Smooth muscle cell (in vitro differentiated cells): Measurements from ENCODE around the gene LCOR. TPM values are rescaled to one million over a fixed set of nuclear protein-coding genes. Genes with fewer than 3 reads are reported as not detected.

ENCODE experiments used
- DNase-seq: peaks from one replicate; lab custom pipeline; 2025; ENCODE audit not compliant: unreplicated experiment; lab: John Stamatoyannopoulos, UW
- H2AFZ ChIP-seq: fragments of 200-600 bp; sonication (generic); 2 replicates; pipeline ENCODE4 v1.6.0; 2016; ENCODE audit warnings: antibody characterized with exemption, low read depth, mild to moderate bottlenecking
- H3F3A ChIP-seq: fragments of 200-600 bp; sonication (generic); 2 replicates; pipeline ENCODE4 v1.6.0; 2017; ENCODE audit warnings: antibody characterized with exemption, low read depth
- H3K27ac ChIP-seq: fragments of 200-600 bp; sonication (generic); 2 replicates; pipeline ENCODE4 v1.5.1; 2016; ENCODE audit warnings: low read depth, mild to moderate bottlenecking
- H3K27me3 ChIP-seq: fragments of 200-600 bp; sonication (generic); 2 replicates; pipeline ENCODE4 v1.6.1; 2016; ENCODE audit warnings: low read depth, mild to moderate bottlenecking
- H3K36me3 ChIP-seq: fragments of 200-600 bp; sonication (generic); 2 replicates; pipeline ENCODE4 v1.5.1; 2016; ENCODE audit warnings: low read depth
- H3K4me1 ChIP-seq: fragments of 200-600 bp; sonication (generic); 2 replicates; pipeline ENCODE4 v1.5.1; 2016; ENCODE audit warnings: low read depth
- H3K4me2 ChIP-seq: fragments of 200-600 bp; sonication (generic); 2 replicates; pipeline ENCODE4 v1.6.0; 2016; ENCODE audit warnings: mild to moderate bottlenecking
- H3K4me3 ChIP-seq: fragments of 200-600 bp; sonication (generic); 2 replicates; pipeline ENCODE4 v1.5.1; 2016; ENCODE audit warnings: mild to moderate bottlenecking
- H3K79me2 ChIP-seq: fragments of 200-600 bp; sonication (generic); 2 replicates; pipeline ENCODE4 v1.6.0; 2016; ENCODE audit warnings: low read depth, mild to moderate bottlenecking
- H3K9ac ChIP-seq: fragments of 200-600 bp; sonication (generic); 2 replicates; pipeline ENCODE4 v1.6.0; 2016; ENCODE audit warnings: low read depth
- H3K9me3 ChIP-seq: fragments of 200-600 bp; sonication (generic); replicated peaks from 2 replicates; pipeline ENCODE4 v1.5.1; 2016; ENCODE audit warnings: low read depth
- H4K20me1 ChIP-seq: fragments of 200-600 bp; sonication (generic); 2 replicates; pipeline ENCODE4 v1.6.0; 2016; ENCODE audit warnings: low read depth
- WGBS: methylation state at CpG from one replicate; pipeline ENCODE4 v1.1.7; 2016; ENCODE audit warnings: low lambda C conversion rate; 5-methylcytosine and 5-hydroxymethylcytosine counted together
- polyA plus RNA-seq: library from polyadenylated mRNA; unstranded; fragments of >200 nt; fragmentation: Nextera tagmentation; extraction: Ambion mirVana; gene quantifications from 2 replicates; pipeline ENCODE4 v1.2.1, GENCODE V29; 2016
- total RNA-seq: library from RNA; depleted of rRNA; stranded (reverse); fragments of >200 nt; gene quantifications from 2 replicates; pipeline ENCODE4 v1.2.3, GENCODE V29; 2014
- TF ChIP-seq, protein P1 (sequence below): fragments of 200-600 bp; sonication (generic); IDR thresholded peaks from 2 replicates; pipeline ENCODE4 v1.5.1; 2017; ENCODE audit warnings: borderline replicate concordance, mild to moderate bottlenecking, antibody characterized with exemption; ENCODE audit not compliant: insufficient read depth, poor library complexity, severe bottlenecking

The LCOR gene
- total and polyA plus RNA-seq, 2 experiments from 2014 or later, result 10.6 to 27.8 TPM

DNA sequence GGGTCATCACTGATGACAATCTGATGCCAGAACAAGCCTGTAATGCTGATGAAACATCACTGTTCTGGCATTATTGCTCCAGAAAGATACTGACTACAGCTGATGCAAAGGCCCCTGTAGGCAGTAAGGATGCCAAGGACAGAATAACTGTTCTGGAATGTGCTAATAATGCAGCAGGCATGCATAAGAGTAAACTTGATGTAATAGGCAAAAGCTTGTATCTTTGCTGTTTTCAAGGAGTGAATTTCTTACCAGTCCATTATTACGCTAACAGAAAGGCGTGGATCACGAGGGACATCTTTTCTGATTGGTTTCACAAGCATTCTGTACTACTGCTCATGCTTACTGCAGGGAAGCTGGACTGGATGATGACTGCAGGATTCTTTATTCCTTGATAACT lies 18.7 kb downstream of the LCOR start:
- Histone ChIP-seq H3K4me1 (peaks cover 4% of the 10 kb centered on the region), H3K9ac (no peak overlapping the region), H3K9me3 (no peaks in the 10 kb centered on the region), H4K20me1 (peaks cover 100% of the 10 kb centered on the region), H3K4me2 (peak overlapping the region; percentile 16), H3K27me3 (no peaks in the 10 kb centered on the region), H3F3A (peaks cover 4% of the 10 kb centered on the region), H3K36me3 (no peaks in the 10 kb centered on the region), H3K79me2 (peaks cover 99% of the 10 kb centered on the region), H3K4me3 (no peak overlapping the region), H3K27ac (peak overlapping the region; percentile 62), H2AFZ (no peak overlapping the region)
- TF ChIP-seq, protein P1, sequence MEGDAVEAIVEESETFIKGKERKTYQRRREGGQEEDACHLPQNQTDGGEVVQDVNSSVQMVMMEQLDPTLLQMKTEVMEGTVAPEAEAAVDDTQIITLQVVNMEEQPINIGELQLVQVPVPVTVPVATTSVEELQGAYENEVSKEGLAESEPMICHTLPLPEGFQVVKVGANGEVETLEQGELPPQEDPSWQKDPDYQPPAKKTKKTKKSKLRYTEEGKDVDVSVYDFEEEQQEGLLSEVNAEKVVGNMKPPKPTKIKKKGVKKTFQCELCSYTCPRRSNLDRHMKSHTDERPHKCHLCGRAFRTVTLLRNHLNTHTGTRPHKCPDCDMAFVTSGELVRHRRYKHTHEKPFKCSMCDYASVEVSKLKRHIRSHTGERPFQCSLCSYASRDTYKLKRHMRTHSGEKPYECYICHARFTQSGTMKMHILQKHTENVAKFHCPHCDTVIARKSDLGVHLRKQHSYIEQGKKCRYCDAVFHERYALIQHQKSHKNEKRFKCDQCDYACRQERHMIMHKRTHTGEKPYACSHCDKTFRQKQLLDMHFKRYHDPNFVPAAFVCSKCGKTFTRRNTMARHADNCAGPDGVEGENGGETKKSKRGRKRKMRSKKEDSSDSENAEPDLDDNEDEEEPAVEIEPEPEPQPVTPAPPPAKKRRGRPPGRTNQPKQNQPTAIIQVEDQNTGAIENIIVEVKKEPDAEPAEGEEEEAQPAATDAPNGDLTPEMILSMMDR, result no peak
- 72% methylated on average over 3 of the region's 3 CpGs for WGBS
- no peak for DNase-seq

DNA sequence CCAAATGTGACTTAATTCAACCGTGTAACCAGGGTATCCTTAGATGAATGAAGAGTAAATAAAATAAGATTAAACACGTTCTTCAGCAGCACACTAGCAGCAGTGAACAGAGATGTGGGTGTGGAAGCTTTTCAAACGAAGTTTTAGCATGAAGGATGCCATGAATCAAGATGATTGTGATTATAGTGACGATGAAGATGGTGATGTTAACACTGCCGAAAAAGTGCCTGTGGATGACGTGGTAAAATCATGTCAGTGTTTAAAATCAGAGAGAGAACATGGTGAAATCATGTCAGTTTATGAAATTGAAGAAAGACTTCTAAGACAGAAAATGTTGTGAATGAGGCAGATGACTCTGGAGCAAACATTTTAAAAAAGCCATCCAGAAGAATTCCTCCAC lies 19.2 kb downstream of the LCOR start:
- Histone ChIP-seq H3K79me2 (peaks cover 99% of the 10 kb centered on the region), H3K36me3 (no peaks in the 10 kb centered on the region), H3K9ac (no peak overlapping the region), H4K20me1 (peaks cover 100% of the 10 kb centered on the region), H3K4me3 (no peak overlapping the region), H3K4me2 (peak overlapping the region; percentile 16), H3F3A (peaks cover 4% of the 10 kb centered on the region), H3K4me1 (peaks cover 7% of the 10 kb centered on the region), H3K9me3 (no peaks in the 10 kb centered on the region), H3K27me3 (no peaks in the 10 kb centered on the region), H3K27ac (peak overlapping the region; percentile 62), H2AFZ (no peak overlapping the region)
- WGBS, result 88% methylated on average over 6 of the region's 6 CpGs
- TF ChIP-seq, protein P1, result no peak
- DNase-seq, result no peak

DNA sequence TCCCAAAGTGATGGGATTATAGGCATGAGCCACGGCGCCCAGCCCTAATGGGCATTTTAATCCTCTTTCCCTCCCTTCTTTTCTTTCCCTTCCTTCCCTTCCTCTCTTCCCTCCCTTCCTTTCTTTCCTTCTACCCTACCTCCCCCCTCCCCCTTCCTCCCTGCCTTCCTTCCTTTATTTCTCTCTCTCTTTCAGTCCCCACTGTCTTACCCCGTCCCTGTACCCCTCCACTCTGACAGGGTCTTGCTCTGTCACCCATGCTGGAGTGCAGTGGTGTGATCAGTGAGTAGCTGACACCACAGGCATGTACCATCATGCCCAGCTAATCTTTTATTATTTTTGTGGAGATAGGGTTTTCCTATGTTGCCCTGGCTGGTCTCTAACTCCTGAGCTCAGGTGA lies 24.2 kb downstream of the LCOR start:
- peaks cover 100% of the 10 kb centered on the region for H4K20me1 ChIP-seq
- TF ChIP-seq, protein P1, result no peak
- H3K27ac ChIP-seq, result no peak overlapping the region
- no peak overlapping the region for H3K9ac ChIP-seq
- H2AFZ ChIP-seq, result no peak overlapping the region
- DNase-seq, result no peak
- H3K9me3 ChIP-seq, result no peaks in the 10 kb centered on the region
- no peak overlapping the region for H3K4me2 ChIP-seq
- WGBS, result 78% methylated on average over 3 of the region's 3 CpGs
- H3K36me3 ChIP-seq, result no peaks in the 10 kb centered on the region
- H3K4me1 ChIP-seq, result peaks cover 23% of the 10 kb centered on the region
- H3F3A ChIP-seq, result no peaks in the 10 kb centered on the region
- no peaks in the 10 kb centered on the region for H3K27me3 ChIP-seq
- no peak overlapping the region for H3K4me3 ChIP-seq
- H3K79me2 ChIP-seq, result peaks cover 99% of the 10 kb centered on the region

DNA sequence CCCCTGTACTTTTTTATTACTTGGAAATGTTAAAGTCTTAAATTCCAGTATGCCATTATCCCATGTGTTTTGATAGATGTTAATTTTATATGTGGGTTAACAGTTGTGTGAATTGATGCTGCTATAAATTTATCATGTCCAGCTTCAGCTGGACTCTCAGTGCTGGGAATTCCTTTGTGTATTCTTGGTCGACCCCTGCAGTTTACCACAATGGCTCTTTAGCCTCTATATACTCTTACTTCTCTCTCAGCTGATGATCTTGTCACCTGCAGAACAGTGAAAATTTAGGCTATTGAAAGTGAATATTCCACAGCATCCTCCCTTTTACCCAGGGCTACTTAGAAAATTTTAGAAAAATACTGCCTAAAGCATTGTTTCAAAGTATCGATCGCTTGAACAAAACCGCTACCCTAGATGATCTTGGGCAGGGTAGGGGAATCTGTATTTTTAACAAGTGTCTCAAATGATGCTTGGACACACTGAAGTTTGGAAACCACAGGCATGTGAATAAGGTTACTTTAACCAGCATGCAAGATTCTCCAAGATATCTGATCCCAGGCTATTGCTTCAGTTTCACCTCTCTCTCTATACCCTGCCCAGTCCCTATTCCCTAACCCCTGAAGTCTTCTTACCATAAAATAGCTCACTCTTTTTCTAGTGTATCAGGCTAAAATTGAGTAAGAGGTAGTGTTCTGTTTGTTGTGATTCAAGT lies 25.4 kb downstream of the LCOR start:
- H3K36me3 ChIP-seq, result no peaks in the 10 kb centered on the region
- peak overlapping the region; percentile 19 for H3K27ac ChIP-seq
- DNase-seq, result no peak
- H3K9me3 ChIP-seq, result no peaks in the 10 kb centered on the region
- no peaks in the 10 kb centered on the region for H3K27me3 ChIP-seq
- no peak overlapping the region for H3K4me2 ChIP-seq
- H2AFZ ChIP-seq, result no peak overlapping the region
- peaks cover 100% of the 10 kb centered on the region for H4K20me1 ChIP-seq
- H3K4me1 ChIP-seq, result peaks cover 23% of the 10 kb centered on the region
- TF ChIP-seq, protein P1, result no peak
- 93% methylated on average over 4 of the region's 4 CpGs for WGBS
- H3K9ac ChIP-seq, result no peak overlapping the region
- H3F3A ChIP-seq, result no peaks in the 10 kb centered on the region
- H3K4me3 ChIP-seq, result no peak overlapping the region
- H3K79me2 ChIP-seq, result peaks cover 99% of the 10 kb centered on the region
